Measurements from ENCODE around the gene SGPP2.

Gene SGPP2

DNA sequence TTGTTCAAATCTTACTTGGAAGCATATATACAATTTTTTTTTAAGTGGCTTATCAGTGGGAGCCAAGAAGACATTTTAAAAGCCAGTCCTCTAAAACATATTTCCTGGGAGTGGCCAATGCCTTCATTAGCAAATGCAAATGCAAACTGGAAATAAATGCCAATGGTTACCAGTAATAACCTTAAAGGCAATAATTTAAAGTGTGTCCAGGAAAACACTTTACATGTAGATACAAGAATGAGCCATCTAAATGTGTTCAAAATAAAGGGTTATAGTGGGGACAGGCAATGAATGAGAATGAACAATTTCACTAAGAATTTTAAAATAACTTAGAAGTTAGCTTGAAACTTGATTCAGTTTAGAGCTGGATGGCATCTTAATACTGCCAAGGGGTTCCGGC lies 167.3 kb downstream of the SGPP2 start:
- DNase-seq: no peak

DNA sequence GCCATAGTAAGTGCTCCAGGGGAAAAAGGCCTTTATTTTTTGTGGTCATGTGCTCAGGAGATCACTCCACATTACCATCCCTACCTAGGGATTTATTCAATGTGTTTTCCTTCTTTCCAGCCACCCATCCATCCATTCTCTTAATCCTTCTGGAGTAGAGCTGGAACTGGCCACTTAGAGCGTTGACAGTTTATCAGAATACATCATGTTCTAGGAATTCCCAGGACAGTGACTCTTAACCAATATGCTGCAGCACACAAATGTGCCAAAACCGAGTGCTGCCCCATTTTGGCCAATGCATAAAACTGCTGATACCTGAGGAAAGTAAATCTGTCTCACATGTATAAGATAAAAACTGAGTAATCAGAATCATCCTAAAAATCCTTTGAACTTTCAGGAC lies 167.8 kb downstream of the SGPP2 start:
- DNase-seq: no peak

DNA sequence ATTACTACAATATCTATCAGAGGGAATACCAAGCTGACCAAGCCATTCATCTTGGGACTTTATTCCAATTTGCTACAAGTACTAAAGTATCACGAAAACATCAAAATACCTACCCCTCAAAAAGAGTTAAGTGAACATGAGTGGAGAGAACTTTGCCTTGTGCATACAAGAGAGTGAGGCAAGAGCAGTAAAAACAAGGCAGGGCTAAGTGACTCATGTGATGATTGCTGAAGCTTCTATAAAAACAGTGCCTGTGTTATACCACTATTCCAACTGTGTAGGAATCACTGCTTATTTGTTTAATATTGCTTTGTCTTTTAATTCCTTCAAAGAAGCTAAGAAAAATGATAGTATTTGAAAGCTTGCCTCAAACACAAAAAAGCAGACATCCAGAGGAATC lies 170.3 kb downstream of the SGPP2 start:
- DNase-seq: peak; percentile 39

DNA sequence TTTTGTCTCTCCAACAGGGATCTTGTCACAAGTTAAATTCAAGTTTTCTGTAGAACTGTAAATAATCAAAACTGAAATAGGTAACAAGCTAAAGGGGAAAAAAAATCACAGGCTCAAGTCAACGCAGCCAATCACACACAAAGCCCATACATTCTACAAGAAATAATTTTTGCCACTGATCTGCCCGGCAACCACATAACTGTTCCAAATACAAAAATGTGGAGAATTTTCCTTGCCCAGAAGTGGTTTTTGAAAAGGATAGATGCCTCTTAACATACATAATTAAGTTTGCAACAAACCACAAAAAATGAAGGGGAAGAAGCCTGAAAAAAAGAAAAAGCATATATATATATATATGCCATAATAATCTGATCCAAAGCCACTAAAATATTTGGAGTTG lies 171.2 kb downstream of the SGPP2 start:
- no peak for DNase-seq

DNA sequence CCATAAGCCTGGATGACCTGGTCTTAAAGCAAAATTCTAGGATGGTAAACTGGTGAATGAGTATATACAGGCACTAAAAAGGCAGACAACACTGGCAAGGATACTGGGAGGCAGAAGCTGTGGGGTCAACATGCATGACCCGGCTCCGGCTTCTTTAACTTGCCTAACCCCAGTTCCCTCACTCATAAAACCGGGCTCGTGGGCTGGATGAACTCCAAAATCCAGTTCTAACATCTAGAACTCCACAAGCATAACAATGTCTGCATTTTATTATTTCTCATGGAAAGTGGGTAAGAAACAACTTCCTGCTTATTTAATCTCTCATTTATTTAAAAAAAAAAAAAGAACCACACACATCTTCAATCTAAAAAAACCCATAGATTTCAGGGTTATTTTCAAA lies 174.3 kb downstream of the SGPP2 start:
- no peak for DNase-seq

DNA sequence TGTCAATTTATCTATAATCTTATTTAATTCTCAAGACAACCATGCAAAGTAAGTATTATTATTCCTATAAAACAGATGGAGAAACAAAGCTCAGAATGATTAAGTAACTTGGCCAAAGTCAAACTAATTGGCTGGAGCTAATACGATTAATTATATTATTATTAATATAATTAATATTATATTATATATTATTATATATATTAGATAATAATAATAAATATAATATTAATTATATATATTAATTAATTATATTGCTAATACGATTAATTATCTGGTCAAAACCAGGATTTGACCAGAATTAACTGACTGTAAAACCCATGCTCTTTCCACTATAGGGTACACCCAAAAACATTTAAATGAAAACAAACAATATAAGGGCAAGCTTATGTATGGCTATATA lies 179.2 kb downstream of the SGPP2 start:
- DNase-seq: no peak

DNA sequence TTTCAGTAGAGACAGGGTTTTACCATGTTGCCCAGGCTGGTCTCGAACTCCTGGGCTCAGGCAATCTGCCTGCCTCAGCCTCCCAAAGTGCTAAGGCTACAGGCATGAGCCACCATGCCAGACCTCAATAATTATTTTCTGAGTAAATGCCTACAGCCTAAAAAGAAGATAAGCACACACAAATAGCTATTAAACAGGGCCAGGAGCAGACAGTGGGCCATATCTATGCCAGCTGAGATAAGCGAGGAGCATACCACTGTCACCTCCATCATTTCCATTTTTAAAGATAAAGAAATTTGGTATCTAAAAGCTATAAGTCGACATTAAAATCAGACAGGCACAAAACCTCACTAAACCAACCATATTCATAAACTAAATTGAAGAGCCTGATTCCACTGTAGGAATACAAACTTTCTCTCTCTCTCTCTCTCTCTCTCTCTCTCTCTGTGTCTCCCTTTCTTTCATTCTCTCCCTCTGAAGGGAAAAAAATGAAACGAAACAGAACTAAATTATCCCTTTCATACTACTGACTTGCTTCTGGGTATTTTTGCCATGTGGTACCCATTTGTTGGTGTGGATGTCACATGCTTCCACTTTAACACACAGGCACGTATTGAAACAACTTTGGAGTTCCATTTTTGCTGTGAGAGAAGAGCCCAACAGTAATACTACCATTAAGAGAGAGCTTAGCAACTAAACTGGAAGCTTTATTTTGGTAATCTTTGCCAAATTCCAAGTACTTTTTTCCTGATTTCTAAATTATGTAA lies 180.6 kb downstream of the SGPP2 start:
- DNase-seq: no peak

DNA sequence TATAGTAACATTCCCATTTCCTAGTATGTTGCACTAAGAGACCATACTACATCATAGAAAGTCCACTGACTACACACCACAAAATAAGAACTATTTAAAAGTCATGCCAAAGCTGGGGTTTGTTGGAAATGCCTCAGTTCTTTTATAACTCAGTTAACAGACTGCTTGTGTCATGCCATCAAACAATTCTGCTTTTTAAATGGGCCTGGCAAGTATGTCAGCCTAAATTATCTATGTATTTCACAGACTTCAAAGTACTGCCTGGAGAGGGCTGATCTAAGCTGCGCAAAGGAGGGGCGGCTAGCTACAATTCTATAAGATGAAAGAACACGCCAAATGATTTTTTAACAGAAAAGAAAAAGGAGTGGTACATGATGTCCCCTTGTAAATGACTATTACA lies 182.0 kb downstream of the SGPP2 start:
- no peak for DNase-seq

DNA sequence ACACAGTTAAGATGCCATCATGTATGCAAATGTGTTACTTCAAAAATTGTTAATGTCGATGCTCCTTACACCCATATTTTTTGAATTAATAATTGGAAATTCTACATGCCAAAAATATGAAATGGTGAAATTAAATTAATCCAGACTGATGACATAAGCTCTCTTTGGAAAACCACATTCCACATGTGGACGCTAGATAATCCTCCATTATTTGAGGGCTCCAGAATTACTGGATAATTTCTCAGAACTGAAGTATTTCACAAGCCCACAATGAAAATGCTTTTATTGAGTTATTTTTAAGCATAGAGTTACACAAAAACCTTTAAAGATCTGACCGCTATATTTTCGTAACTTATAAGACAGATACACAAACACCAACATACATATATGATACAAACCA lies 183.7 kb downstream of the SGPP2 start:
- no peak for DNase-seq

DNA sequence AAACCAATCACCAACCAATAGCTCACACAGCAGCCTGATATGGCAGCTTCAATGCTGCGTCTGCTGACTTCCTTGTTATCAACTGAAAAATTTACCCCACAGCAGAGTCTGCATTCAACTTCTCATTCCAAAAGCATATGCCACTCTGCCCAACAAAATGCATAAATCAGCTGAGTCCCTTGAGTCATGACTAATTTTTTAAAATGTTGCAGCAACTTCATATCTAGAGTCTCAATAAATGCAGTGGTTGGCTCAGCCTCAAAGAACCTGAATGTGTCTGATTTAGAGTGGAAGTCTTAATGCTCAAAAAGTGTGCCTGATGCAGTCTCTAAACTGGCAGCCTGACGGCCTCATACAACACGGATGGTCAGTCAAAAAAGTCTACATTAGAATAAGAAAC lies 185.0 kb downstream of the SGPP2 start:
- no peak for DNase-seq
